ENCODE results near the gene NLN. TPM values are rescaled to one million over a fixed set of nuclear protein-coding genes. Genes with fewer than 3 reads are reported as not detected.

Gene NLN
- total and polyA plus RNA-seq, 9 of the 15 experiments (the other 6 are each of a cell fraction or from before 2014, with no cell fraction given): 6.9 to 45.2 (median 28.8) TPM

DNA sequence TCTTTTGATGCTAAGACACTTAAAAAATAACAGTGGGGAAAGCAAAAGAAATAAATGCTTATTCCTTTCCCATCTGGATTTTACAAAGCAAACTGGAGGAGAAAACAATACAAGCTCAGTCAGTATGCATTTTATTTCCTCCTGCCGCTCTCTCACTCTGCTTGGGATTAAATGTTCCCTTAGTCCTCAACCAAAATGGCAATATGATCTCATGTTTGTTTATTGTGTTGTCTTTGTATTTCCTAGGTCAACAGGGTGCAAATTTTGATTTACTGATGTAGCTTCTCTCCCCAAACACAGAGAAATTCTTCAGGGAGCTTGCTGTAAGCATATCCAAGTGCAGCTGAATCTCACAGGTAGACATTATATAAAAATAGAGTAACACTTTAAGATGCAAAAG lies 112.3 kb downstream of the NLN start:
- no peaks in the 10 kb centered on the region for H3K9me3 ChIP-seq (replicated peaks; ENCODE audit: control insufficient read depth, insufficient read depth, low read depth, low read length)
- H3K27me3 ChIP-seq (ENCODE audit: control insufficient read depth in 2 of 2, insufficient read depth in 2 of 2, low read length in 2 of 2): no peaks in the 10 kb centered on the region
- in situ Hi-C loops (cut with MboI) (no loop called here), intact Hi-C loops (cut with micrococcal nuclease) (no loop called here)
- no peak overlapping the region for H3K27ac ChIP-seq (ENCODE audit: extremely low read depth, low read depth, low read length)
- H2AFZ ChIP-seq (ENCODE audit: low read depth, low read length): no peak overlapping the region
- no peaks in the 10 kb centered on the region for H4K20me1 ChIP-seq (replicated peaks; ENCODE audit: control insufficient read depth, insufficient read depth, low read length)
- no peak overlapping the region for H3K9ac ChIP-seq (ENCODE audit: insufficient read depth in 1 of 2, low read depth in 2 of 2, low read length in 2 of 2)
- H3K79me2 ChIP-seq (ENCODE audit: control insufficient read depth, insufficient read depth, low read length): no peaks in the 10 kb centered on the region
- DNase-seq (ENCODE audit: extremely low read depth in 1 of 4, low spot score in 3 of 4) (no peak), FAIRE-seq (no peak), ATAC-seq (no peak)
- no peak overlapping the region for H3K4me3 ChIP-seq
- no peaks in the 10 kb centered on the region for H3K36me3 ChIP-seq (ENCODE audit: control insufficient read depth, insufficient read depth, low read length)
- H3K9me1 ChIP-seq (ENCODE audit: control insufficient read depth, insufficient read depth, low read length): no peaks in the 10 kb centered on the region
- H3K4me1 ChIP-seq (replicated peaks in 1 of 2; ENCODE audit: control insufficient read depth in 2 of 2, insufficient read depth in 2 of 2, low read length in 2 of 2): no peaks in the 10 kb centered on the region
- 92% methylated on average over 1 of the region's 1 CpG for WGBS (ENCODE audit: insufficient coverage, low coverage, missing lambda C conversion rate)
- no TSS peak for BruUV-seq (replicated peaks)
- ChIA-PET POLR2A (interaction anchor here (1.4 to 1.6 kb wide), 2 partner anchors 9 to 11 kb away, joined by 3 to 4 read pairs; no protein-coding TSS in a partner anchor), CTCF (ENCODE audit: low intra/inter-chr PET ratio) (no interaction called here)
- H3K4me2 ChIP-seq (ENCODE audit: insufficient read depth, low read length): no peak overlapping the region
- TF ChIP-seq ZNF274 (IDR thresholded peaks at IDR 0.05; ENCODE audit: borderline replicate concordance, low read depth, low read length) (no peak), MTA2 (IDR thresholded peaks at IDR 0.05; ENCODE audit: low read depth) (no peak), ZBED1 (IDR thresholded peaks at IDR 0.05) (no peak), TAF7 (tag; IDR thresholded peaks at IDR 0.05) (no peak), GTF2E2 (tag; IDR thresholded peaks at IDR 0.05) (no peak), ZC3H8 (IDR thresholded peaks at IDR 0.05) (no peak), HMGN3 (IDR thresholded peaks at IDR 0.05; ENCODE audit: borderline replicate concordance, extremely low read depth, insufficient read length, low read depth, low read length) (no peak), TCFL5 (CRISPR knock-in tag; conservative IDR thresholded peaks at IDR 0.05) (no peak), L3MBTL2 (IDR thresholded peaks at IDR 0.05) (no peak), KDM1A (IDR thresholded peaks at IDR 0.05) (no peak), SMC3 (conservative IDR thresholded peaks at IDR 0.05; ENCODE audit: insufficient read depth, low read depth, low read length) (no peak), ZC3H4 (CRISPR knock-in tag; IDR thresholded peaks at IDR 0.05; ENCODE audit: borderline replicate concordance) (no peak), ETV1 (tag; conservative IDR thresholded peaks at IDR 0.05; ENCODE audit: low read depth) (no peak)
- TF ChIP-seq, protein P1, sequence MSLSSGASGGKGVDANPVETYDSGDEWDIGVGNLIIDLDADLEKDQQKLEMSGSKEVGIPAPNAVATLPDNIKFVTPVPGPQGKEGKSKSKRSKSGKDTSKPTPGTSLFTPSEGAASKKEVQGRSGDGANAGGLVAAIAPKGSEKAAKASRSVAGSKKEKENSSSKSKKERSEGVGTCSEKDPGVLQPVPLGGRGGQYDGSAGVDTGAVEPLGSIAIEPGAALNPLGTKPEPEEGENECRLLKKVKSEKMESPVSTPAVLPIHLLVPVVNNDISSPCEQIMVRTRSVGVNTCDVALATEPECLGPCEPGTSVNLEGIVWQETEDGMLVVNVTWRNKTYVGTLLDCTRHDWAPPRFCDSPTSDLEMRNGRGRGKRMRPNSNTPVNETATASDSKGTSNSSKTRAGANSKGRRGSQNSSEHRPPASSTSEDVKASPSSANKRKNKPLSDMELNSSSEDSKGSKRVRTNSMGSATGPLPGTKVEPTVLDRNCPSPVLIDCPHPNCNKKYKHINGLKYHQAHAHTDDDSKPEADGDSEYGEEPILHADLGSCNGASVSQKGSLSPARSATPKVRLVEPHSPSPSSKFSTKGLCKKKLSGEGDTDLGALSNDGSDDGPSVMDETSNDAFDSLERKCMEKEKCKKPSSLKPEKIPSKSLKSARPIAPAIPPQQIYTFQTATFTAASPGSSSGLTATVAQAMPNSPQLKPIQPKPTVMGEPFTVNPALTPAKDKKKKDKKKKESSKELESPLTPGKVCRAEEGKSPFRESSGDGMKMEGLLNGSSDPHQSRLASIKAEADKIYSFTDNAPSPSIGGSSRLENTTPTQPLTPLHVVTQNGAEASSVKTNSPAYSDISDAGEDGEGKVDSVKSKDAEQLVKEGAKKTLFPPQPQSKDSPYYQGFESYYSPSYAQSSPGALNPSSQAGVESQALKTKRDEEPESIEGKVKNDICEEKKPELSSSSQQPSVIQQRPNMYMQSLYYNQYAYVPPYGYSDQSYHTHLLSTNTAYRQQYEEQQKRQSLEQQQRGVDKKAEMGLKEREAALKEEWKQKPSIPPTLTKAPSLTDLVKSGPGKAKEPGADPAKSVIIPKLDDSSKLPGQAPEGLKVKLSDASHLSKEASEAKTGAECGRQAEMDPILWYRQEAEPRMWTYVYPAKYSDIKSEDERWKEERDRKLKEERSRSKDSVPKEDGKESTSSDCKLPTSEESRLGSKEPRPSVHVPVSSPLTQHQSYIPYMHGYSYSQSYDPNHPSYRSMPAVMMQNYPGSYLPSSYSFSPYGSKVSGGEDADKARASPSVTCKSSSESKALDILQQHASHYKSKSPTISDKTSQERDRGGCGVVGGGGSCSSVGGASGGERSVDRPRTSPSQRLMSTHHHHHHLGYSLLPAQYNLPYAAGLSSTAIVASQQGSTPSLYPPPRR (CRISPR knock-in tag; IDR thresholded peaks at IDR 0.05; ENCODE audit: borderline replicate concordance): no peak
- TF ChIP-seq, protein P2, sequence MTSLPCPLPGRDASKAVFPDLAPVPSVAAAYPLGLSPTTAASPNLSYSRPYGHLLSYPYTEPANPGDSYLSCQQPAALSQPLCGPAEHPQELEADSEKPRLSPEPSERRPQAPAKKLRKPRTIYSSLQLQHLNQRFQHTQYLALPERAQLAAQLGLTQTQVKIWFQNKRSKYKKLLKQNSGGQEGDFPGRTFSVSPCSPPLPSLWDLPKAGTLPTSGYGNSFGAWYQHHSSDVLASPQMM (CRISPR knock-in tag; IDR thresholded peaks at IDR 0.05): no peak
- TF ChIP-seq, protein P3, sequence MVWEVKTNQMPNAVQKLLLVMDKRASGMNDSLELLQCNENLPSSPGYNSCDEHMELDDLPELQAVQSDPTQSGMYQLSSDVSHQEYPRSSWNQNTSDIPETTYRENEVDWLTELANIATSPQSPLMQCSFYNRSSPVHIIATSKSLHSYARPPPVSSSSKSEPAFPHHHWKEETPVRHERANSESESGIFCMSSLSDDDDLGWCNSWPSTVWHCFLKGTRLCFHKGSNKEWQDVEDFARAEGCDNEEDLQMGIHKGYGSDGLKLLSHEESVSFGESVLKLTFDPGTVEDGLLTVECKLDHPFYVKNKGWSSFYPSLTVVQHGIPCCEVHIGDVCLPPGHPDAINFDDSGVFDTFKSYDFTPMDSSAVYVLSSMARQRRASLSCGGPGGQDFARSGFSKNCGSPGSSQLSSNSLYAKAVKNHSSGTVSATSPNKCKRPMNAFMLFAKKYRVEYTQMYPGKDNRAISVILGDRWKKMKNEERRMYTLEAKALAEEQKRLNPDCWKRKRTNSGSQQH (CRISPR knock-in tag; IDR thresholded peaks at IDR 0.05): no peak
